GM19452 (cell line): Measurements from ENCODE around the gene SSC4D.

Experiments used
- ATAC-seq: cut with Tn5 transposase; IDR thresholded peaks from one replicate; pipeline ENCODE4 v1.9.1; 2021; ENCODE audit not compliant: unreplicated experiment

SSC4D gene

GRCh38 chr7:76356115-76356514, 53.4 kb downstream of the SSC4D start:
- no peak for ATAC-seq

DNA sequence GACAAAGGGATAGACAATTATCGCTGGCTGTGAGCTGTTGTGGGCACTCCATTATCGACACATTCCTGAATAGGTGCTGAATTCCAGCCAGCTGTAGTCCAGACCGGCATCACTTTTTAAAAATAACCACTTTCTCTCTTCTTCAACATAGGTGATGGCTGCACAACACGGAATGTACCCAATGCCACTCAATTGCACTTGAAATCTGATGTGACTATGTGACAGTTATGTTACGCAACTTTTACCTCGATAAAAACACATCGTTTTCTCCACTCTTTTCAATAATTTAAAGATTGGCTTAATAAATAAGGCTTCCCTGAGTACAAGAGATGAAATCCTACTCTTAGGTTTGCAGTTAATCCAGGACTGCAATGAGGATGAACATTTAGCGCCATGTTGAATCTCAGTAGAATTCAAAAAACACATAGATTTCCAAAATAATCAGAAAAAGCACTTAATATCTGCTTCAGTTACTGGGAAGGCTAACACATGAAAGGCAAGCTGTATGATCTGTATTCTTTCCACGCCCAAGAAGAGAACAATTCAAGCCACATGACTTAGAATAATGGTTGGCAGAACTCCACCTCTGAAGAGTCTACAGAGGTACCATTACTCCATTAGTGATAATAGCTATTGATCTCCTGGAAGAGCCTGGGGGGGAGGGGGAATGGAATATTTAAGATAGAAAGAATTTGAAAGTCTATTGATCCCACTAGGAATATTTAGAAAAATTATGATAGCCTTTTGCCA, 54.3 kb downstream of the SSC4D start:
- ATAC-seq: no peak

DNA sequence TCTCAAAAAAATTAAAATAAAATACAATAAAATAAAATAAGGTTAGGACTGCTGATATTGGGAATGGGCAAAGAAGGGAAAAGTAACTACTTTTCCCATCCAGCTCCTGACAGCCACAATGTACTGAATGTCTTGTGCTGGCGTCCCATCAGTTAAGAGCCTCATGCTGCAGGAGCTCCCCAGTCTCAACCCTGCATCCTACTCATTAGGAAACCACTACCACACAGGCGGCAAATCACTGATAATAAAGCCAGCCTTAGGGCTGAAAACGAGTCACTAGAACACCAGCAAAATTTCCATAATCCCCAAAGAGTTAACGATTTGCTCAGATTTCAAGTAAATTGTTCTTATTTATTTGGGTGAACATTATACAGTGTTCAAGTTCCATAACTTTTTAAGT, 55.0 kb downstream of the SSC4D start:
- no peak for ATAC-seq

- no peak for ATAC-seq
Measured at GRCh38 chr7:76353744-76354143, 55.8 kb downstream of the SSC4D start.

- ATAC-seq: no peak
Measured at GRCh38 chr7:76352193-76352592, 57.3 kb downstream of the SSC4D start.

GRCh38 chr7:76351372-76351771, 58.1 kb downstream of the SSC4D start:
- ATAC-seq: no peak

GRCh38 chr7:76349313-76349885, 60.1 kb downstream of the SSC4D start:
- ATAC-seq: no peak

DNA sequence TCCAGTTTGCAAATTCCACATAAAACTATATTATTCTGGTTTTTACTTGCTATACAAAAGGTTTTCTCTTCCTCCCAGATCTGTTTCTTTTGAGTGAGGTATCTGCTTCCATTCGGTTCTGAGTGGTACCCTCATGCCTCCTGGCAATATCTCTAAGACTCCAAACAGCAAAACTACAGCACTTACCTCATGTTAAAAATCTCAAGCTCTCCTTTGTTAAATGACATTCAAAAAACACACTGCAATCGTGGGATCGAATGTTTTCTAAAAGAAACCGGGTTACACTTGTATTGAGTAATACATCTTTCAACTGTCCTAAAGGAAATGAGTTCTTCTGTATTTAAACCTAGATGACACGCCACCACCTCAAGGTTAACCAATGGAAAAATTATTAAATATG, 61.8 kb downstream of the SSC4D start:
- ATAC-seq: no peak

- no peak for ATAC-seq
Measured at GRCh38 chr7:76346778-76347177, 62.7 kb downstream of the SSC4D start.

DNA sequence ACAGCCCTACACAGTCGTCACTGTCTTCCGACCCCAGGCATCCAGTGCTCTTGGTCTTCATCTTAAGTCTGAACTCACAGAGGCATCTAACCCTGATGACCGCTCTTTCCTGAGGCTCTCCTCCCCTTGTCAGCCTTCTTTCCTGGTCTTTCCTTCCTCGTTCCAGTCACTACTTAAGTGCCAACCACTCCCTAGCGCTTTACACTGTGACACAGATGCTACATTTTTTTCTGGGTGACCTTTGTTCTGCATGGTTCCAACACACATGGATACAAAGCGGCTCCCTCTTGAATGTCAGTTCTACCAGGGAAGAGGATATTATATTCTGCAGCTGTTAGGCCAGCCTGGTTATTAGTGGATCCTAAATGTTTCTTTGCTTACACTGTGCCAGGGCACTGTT, 63.4 kb downstream of the SSC4D start:
- ATAC-seq: no peak

GRCh38 chr7:76343931-76344321, 65.6 kb downstream of the SSC4D start:
- no peak for ATAC-seq

DNA sequence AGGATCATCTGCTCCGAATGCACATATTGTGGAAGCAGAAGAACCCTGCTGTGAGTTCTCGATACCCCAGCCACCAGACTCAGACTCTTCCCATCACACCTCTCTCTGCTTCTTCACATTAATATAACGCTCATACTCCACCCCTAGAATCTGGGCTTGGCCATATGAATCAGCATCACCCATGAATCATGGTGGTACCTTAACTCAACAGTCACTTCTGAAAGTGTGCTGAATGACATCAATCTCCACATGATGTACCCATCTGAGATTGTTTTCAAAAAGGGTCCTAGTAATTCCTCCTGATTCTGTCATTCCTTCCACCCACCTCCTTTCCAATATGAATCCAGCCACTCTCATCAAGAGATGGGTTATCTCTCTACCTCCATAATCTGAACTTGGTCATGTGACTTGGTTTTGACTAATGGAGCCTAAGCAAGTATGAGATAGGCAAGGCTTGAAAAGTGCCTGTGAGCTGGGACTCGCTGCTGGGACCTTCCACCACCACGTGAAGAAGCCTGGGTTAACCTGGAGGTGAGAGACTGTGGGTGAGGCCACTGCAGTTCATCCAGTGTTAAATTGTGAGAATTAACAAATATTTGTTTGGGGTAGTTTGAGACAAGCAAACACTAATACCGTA, 66.1 kb downstream of the SSC4D start:
- no peak for ATAC-seq

- ATAC-seq: no peak
Measured at GRCh38 chr7:76342222-76342621, 67.3 kb downstream of the SSC4D start.

DNA sequence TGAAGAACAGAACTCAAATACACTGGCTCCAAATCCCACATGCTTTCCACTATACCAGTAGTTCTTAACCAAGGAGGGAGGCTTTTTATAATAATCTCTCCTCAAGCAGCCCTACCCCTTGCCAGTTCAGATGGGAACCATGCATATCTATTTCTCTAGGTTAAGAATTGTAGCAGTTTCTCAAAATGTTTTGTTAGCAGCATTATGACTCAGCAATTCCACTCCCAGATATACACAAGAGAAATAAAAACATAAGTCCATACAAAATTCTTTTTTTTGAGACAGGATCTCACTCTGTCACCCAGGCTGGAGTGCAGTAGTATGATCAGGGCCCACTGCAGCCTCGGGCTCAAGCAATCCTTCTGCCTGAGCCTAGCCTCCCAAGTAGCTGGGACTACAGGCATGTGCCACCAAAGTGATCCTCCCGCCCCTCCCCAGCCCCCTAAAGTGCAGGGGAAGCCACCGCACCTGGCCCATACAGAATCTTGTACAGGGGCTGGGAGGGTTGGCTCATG, 68.8 kb downstream of the SSC4D start:
- ATAC-seq: no peak
